ENCODE measurements around the gene GMNN. TPM values are rescaled to one million over a fixed set of nuclear protein-coding genes. Genes with fewer than 3 reads are reported as not detected.
A peak's percentile ranks its signal among the peaks of the same experiment; 100 is the strongest.
"Not testable (repeated sequence)": the region's sequence is repeated elsewhere in the genome, so short reads cannot be mapped to it uniquely, and the experiment has no call there.

GMNN gene
- total RNA-seq, 1 donor from 2014 or later, result 11.1 TPM

DNA sequence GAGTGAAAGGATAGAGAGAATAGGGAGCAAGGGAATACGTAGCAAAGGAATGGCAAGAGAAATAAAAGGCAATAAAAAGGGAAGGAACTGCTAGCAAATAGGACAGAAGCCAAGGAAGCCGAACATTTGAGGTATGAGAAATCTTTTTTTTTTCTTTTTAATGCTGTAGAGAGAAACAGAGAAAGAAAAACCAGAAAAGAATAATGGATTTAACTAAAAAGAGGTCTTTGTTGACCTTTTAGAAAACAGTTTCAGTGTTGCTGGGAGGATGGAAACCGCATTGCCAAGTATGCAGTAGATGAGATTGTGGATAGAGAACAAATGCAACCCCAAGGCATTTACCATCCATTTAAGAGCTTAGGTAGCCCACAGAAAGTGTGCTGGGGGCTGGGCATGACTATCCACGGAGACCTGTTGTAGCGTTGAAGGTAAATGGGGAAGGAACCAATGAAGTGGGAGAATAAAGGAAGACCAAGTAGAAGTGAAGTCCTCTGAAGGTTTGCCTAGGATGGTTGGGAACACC is 32.5 kb upstream of the GMNN start:
- no peaks in the 10 kb centered on the region for H3K27me3 ChIP-seq (ENCODE audit: low read depth)
- intact Hi-C loops (cut with DNase I), result no loop called here
- ATAC-seq, result no peak
- H3K9me3 ChIP-seq, result no peaks in the 10 kb centered on the region
- H3K36me3 ChIP-seq, result no peaks in the 10 kb centered on the region
- DNase-seq, result no peak
- peaks cover 16% of the 10 kb centered on the region for H3K4me1 ChIP-seq
- TF ChIP-seq, protein P1, sequence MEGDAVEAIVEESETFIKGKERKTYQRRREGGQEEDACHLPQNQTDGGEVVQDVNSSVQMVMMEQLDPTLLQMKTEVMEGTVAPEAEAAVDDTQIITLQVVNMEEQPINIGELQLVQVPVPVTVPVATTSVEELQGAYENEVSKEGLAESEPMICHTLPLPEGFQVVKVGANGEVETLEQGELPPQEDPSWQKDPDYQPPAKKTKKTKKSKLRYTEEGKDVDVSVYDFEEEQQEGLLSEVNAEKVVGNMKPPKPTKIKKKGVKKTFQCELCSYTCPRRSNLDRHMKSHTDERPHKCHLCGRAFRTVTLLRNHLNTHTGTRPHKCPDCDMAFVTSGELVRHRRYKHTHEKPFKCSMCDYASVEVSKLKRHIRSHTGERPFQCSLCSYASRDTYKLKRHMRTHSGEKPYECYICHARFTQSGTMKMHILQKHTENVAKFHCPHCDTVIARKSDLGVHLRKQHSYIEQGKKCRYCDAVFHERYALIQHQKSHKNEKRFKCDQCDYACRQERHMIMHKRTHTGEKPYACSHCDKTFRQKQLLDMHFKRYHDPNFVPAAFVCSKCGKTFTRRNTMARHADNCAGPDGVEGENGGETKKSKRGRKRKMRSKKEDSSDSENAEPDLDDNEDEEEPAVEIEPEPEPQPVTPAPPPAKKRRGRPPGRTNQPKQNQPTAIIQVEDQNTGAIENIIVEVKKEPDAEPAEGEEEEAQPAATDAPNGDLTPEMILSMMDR (IDR thresholded peaks at IDR 0.05), result no peak
- peak overlapping the region; percentile 50 for H3K27ac ChIP-seq
- no peak overlapping the region for H3K4me3 ChIP-seq

GRCh38 chr6:24743265-24743943 is 31.3 kb upstream of the GMNN start:
- Histone ChIP-seq H3K9me3 (no peaks in the 10 kb centered on the region), H3K4me3 (no peak overlapping the region), H3K27me3 (ENCODE audit: low read depth) (no peaks in the 10 kb centered on the region), H3K36me3 (no peaks in the 10 kb centered on the region), H3K4me1 (peaks cover 16% of the 10 kb centered on the region), H3K27ac (peak overlapping the region; percentile 50)
- DNase-seq (no peak), ATAC-seq (peak; percentile 70 to 84)
- TF ChIP-seq, protein P1 (IDR thresholded peaks at IDR 0.05), result no peak
- intact Hi-C loops (cut with DNase I), result no loop called here

GRCh38 chr6:24743944-24744335 is 30.8 kb upstream of the GMNN start:
- H3K27ac ChIP-seq, result peak overlapping the region; percentile 50

GRCh38 chr6:24744911-24745310 is 29.8 kb upstream of the GMNN start:
- Histone ChIP-seq H3K9me3 (no peaks in the 10 kb centered on the region), H3K36me3 (no peaks in the 10 kb centered on the region), H3K4me3 (no peak overlapping the region), H3K4me1 (peaks cover 13% of the 10 kb centered on the region), H3K27ac (peak overlapping the region; percentile 40), H3K27me3 (ENCODE audit: low read depth) (no peaks in the 10 kb centered on the region)
- TF ChIP-seq, protein P1 (IDR thresholded peaks at IDR 0.05), result no peak
- ATAC-seq (peak; percentile 60 to 80), DNase-seq (no peak)
- intact Hi-C loops (cut with DNase I), result no loop called here

More at GRCh38 chr6:24743944-24744335, 30.8 kb upstream of the GMNN start:
- H3K9me3 ChIP-seq, result no peaks in the 10 kb centered on the region
- H3K4me3 ChIP-seq, result no peak overlapping the region
- H3K27me3 ChIP-seq (ENCODE audit: low read depth), result no peaks in the 10 kb centered on the region
- TF ChIP-seq, protein P1 (IDR thresholded peaks at IDR 0.05), result no peak
- no peak for DNase-seq
- no peaks in the 10 kb centered on the region for H3K36me3 ChIP-seq
- intact Hi-C loops (cut with DNase I), result no loop called here
- ATAC-seq, result peak; percentile 15 to 47
- H3K4me1 ChIP-seq, result peaks cover 13% of the 10 kb centered on the region

DNA sequence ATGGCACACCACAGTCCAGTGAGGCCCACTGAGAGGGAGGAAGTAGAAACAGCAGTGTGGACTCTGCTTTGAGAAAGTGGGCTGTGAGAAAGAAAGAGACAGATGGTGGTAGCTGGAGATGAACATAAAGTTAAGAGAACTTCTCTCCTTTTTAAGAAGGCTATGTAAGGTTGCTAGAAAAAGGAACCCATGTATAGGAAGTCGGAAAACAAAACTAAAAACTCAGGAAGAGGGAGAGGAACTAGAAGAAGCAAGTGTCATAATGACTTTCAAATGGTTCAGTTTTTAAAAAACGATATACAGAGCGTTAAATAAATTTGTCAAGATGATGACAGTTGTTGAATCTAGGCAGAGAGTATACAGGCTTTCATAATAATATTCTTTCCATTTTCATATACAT is 25.4 kb upstream of the GMNN start:
- TF ChIP-seq, protein P1 (IDR thresholded peaks at IDR 0.05), result no peak

DNA sequence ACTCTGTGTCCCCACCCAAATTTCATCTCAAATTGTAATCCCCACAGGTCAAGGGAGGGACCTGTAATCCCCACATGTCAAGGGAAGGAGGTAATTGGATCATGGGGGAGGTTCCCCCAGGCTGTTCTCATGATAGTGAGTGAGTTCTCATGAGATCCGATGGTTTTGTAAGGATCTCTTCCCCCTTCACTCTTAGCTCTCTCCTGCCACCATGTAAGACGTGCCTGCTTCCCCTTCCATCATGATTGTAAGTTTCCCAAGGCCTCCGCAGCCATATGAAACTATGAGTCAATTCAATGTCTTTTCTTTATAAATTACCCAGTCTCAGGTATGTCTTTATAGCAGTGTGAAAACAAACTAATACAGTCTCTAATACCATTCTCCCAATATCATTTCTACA is 23.9 kb upstream of the GMNN start:
- intact Hi-C loops (cut with DNase I); H3K27ac ChIP-seq; H3K4me1 ChIP-seq; H3K9me3 ChIP-seq; H3K27me3 ChIP-seq (ENCODE audit: low read depth); ATAC-seq; H3K4me3 ChIP-seq; H3K36me3 ChIP-seq; DNase-seq: not testable (repeated sequence)

More for the DNA sequence above, 25.4 kb upstream of the GMNN start:
- Histone ChIP-seq H3K4me1 (peaks cover 2% of the 10 kb centered on the region), H3K27me3 (ENCODE audit: low read depth) (no peaks in the 10 kb centered on the region), H3K9me3 (no peaks in the 10 kb centered on the region), H3K36me3 (no peaks in the 10 kb centered on the region), H3K4me3 (no peak overlapping the region), H3K27ac (peak overlapping the region; percentile 6)
- DNase-seq (no peak), ATAC-seq (no peak)
- intact Hi-C loops (cut with DNase I), result no loop called here

Data from lower lobe of right lung (tissue), 2 donors.